ENCODE results near the gene ZNF185. TPM values are rescaled to one million over a fixed set of nuclear protein-coding genes. Genes with fewer than 3 reads are reported as not detected.
"Not testable (repeated sequence)": the region's sequence is repeated elsewhere in the genome, so short reads cannot be mapped to it uniquely, and the experiment has no call there.

Gene ZNF185
- total RNA-seq, 1 experiment from 2014 or later: 1.3 TPM

- no peak for DNase-seq (ENCODE audit: extremely low read depth, low read depth)
Observed at GRCh38 chrX:152893980-152894610, 3.8 kb upstream of the ZNF185 start.

- no peak for DNase-seq (ENCODE audit: extremely low read depth, low read depth)
Observed at GRCh38 chrX:152895121-152895520, 2.7 kb upstream of the ZNF185 start.

GRCh38 chrX:152895724-152896420 is 2.0 kb upstream of the ZNF185 start:
- DNase-seq (ENCODE audit: extremely low read depth, low read depth): no peak

- DNase-seq (ENCODE audit: extremely low read depth, low read depth): no peak
Observed at GRCh38 chrX:152896450-152896849, 1.4 kb upstream of the ZNF185 start.

- no peak for DNase-seq (ENCODE audit: extremely low read depth, low read depth)
Observed at GRCh38 chrX:152898442-152898841, 575 bp downstream of the ZNF185 start.

GRCh38 chrX:152899111-152899873 is 1.4 kb downstream of the ZNF185 start:
- DNase-seq (ENCODE audit: extremely low read depth, low read depth): no peak

- DNase-seq (ENCODE audit: extremely low read depth, low read depth): no peak
Observed at GRCh38 chrX:152899874-152900719, 2.2 kb downstream of the ZNF185 start.

- no peak for DNase-seq (ENCODE audit: extremely low read depth, low read depth)
Observed at GRCh38 chrX:152900937-152901445, 3.1 kb downstream of the ZNF185 start.

GRCh38 chrX:152901816-152902501 is 4.1 kb downstream of the ZNF185 start:
- no peak for DNase-seq (ENCODE audit: extremely low read depth, low read depth)

GRCh38 chrX:152902502-152902820 is 4.6 kb downstream of the ZNF185 start:
- no peak for DNase-seq (ENCODE audit: extremely low read depth, low read depth)

GRCh38 chrX:152903589-152903988 is 5.7 kb downstream of the ZNF185 start:
- DNase-seq (ENCODE audit: extremely low read depth, low read depth): no peak

- peak; percentile 41 for DNase-seq (ENCODE audit: extremely low read depth, low read depth)
Observed at GRCh38 chrX:152904151-152905080, 6.5 kb downstream of the ZNF185 start.

- DNase-seq (ENCODE audit: extremely low read depth, low read depth): no peak
Observed at GRCh38 chrX:152905081-152905420, 7.2 kb downstream of the ZNF185 start.

GRCh38 chrX:152907084-152907651 is 9.3 kb downstream of the ZNF185 start:
- DNase-seq (ENCODE audit: extremely low read depth, low read depth): no peak

- DNase-seq (ENCODE audit: extremely low read depth, low read depth): no peak
Observed at GRCh38 chrX:152908486-152908885, 10.6 kb downstream of the ZNF185 start.

- DNase-seq (ENCODE audit: extremely low read depth, low read depth): not testable (repeated sequence)
Observed at GRCh38 chrX:152910018-152910417, 12.2 kb downstream of the ZNF185 start.

- DNase-seq (ENCODE audit: extremely low read depth, low read depth): no peak
Observed at GRCh38 chrX:152912106-152912505, 14.2 kb downstream of the ZNF185 start.

GRCh38 chrX:152912641-152913040 is 14.8 kb downstream of the ZNF185 start:
- no peak for DNase-seq (ENCODE audit: extremely low read depth, low read depth)

- no peak for DNase-seq (ENCODE audit: extremely low read depth, low read depth)
Observed at GRCh38 chrX:152913346-152913745, 15.5 kb downstream of the ZNF185 start.
